HepG2 (cell line): ENCODE data around the gene CRIM1. TPM values are rescaled to one million over a fixed set of nuclear protein-coding genes. Genes with fewer than 3 reads are reported as not detected.

ENCODE experiments used
- JUN ChIP-seq: sonication (generic); formaldehyde crosslinking; IDR thresholded peaks from 2 replicates; pipeline ENCODE4 v1.4.0; 2020; ENCODE audit warnings: mild to moderate bottlenecking, missing genetic modification reagents
- KDM1A ChIP-seq: IDR thresholded peaks from 2 replicates; pipeline ENCODE4 v1.6.1; 2016; ENCODE audit warnings: missing compliant biosample characterization
- KIAA2018 ChIP-seq: sonication (generic); formaldehyde crosslinking; IDR thresholded peaks from 2 replicates; pipeline ENCODE4 v1.5.0; 2020; ENCODE audit warnings: mild to moderate bottlenecking, missing genetic modification reagents, borderline replicate concordance
- KMT2B ChIP-seq: IDR thresholded peaks from 2 replicates; pipeline ENCODE4 v1.6.1; 2016; ENCODE audit warnings: missing genetic modification reagents, missing compliant biosample characterization
- MYPOP ChIP-seq: sonication (generic); formaldehyde crosslinking; IDR thresholded peaks from 2 replicates; pipeline ENCODE4 v1.8.1; 2023; ENCODE audit warnings: mild to moderate bottlenecking, moderate library complexity, missing genetic modification reagents
- NFKBIZ ChIP-seq: IDR thresholded peaks from 2 replicates; pipeline ENCODE4 v1.6.1; 2018; ENCODE audit warnings: missing genetic modification reagents, missing compliant biosample characterization
- ZFY ChIP-seq: sonication (generic); formaldehyde crosslinking; IDR thresholded peaks from 2 replicates; pipeline ENCODE4 v1.4.0; 2020; ENCODE audit warnings: missing genetic modification reagents
- ZNF20 ChIP-seq: sonication (generic); formaldehyde crosslinking; IDR thresholded peaks from 2 replicates; pipeline ENCODE4 v1.4.0; 2020; ENCODE audit warnings: mild to moderate bottlenecking, moderate library complexity, missing genetic modification reagents
- ZNF225 ChIP-seq: sonication (generic); formaldehyde crosslinking; IDR thresholded peaks from 2 replicates; pipeline ENCODE4 v1.4.0; 2020; ENCODE audit warnings: mild to moderate bottlenecking, missing genetic modification reagents
- ZNF253 ChIP-seq: sonication (generic); formaldehyde crosslinking; IDR thresholded peaks from 2 replicates; pipeline ENCODE4 v1.8.0; 2022; ENCODE audit warnings: mild to moderate bottlenecking, missing genetic modification reagents, borderline replicate concordance
- ZNF317 ChIP-seq: sonication (generic); formaldehyde crosslinking; IDR thresholded peaks from 2 replicates; pipeline ENCODE4 v1.5.0; 2020; ENCODE audit warnings: mild to moderate bottlenecking, missing genetic modification reagents
- ZNF326 ChIP-seq: sonication (generic); formaldehyde crosslinking; IDR thresholded peaks from 2 replicates; pipeline ENCODE4 v1.4.0; 2020; ENCODE audit warnings: missing genetic modification reagents, borderline replicate concordance
- ZNF331 ChIP-seq: sonication (generic); formaldehyde crosslinking; IDR thresholded peaks from 2 replicates; pipeline ENCODE4 v1.4.0; 2020; ENCODE audit warnings: missing genetic modification reagents
- ZNF414 ChIP-seq: sonication (generic); formaldehyde crosslinking; IDR thresholded peaks from 2 replicates; pipeline ENCODE4 v1.5.0; 2020; ENCODE audit warnings: missing genetic modification reagents
- ZNF451 ChIP-seq: sonication (generic); formaldehyde crosslinking; IDR thresholded peaks from 2 replicates; pipeline ENCODE4 v1.5.0; 2020; ENCODE audit warnings: mild to moderate bottlenecking, missing genetic modification reagents
- ZNF841 ChIP-seq: sonication (generic); formaldehyde crosslinking; IDR thresholded peaks from 2 replicates; pipeline ENCODE4 v1.8.1; 2023; ENCODE audit warnings: missing genetic modification reagents, borderline replicate concordance
- polyA plus RNA-seq, 8 experiments: library from polyadenylated mRNA; depleted of rRNA in 3 of 8; stranded (reverse) in 7 of 8; unstranded in 1 of 8; fragments of >200 nt; fragmentation: Illumina TruSeq in 4 of 8; extraction: Trizol in 4 of 8; gene quantifications; 2 replicates each; pipeline versions ENCODE4 v1.2.1 to v1.2.3, GENCODE V29; 2011 to 2016; ENCODE audit warnings: low read depth in 4 of 8, missing spikeins in 1 of 8, mixed read lengths in 1 of 8; ENCODE audit not compliant: insufficient read depth in 1 of 8
- total RNA-seq, 5 experiments: library from RNA; depleted of rRNA; stranded (reverse); fragments of >200 nt; fragmentation: Illumina TruSeq; extraction: Trizol; gene quantifications; 2 replicates each; pipeline ENCODE4 v1.2.3, GENCODE V29; 2016; ENCODE audit warnings: low read depth in 1 of 5

CRIM1 gene
- total and polyA plus RNA-seq, 2 of the 13 experiments (the other 11 are each of a cell fraction or from before 2014, with no cell fraction given), result 39.1 to 69.9 TPM

GRCh38 chr2:36356990-36357846 is 1.6 kb downstream of the CRIM1 start (continued):
- TF ChIP-seq ZNF414 (CRISPR knock-in tag), result peak; percentile 82; the same call in 1 of the 2 replicates
- 0 out of 2 replicates have a peak, but pooled peaks have one; percentile 54 for TF ChIP-seq ZNF225
- 0 out of 2 replicates have a peak, but pooled peaks have one; percentile 45 for TF ChIP-seq KIAA2018 (CRISPR knock-in tag)
- TF ChIP-seq ZFY (CRISPR knock-in tag), result no peak
- TF ChIP-seq ZNF451 (CRISPR knock-in tag), result peak; percentile 36; the same call in 1 of the 2 replicates
- TF ChIP-seq ZNF20, result peak; percentile 44
- no peak for TF ChIP-seq ZNF253 (CRISPR knock-in tag)
- 0 out of 2 replicates have a peak, but pooled peaks have one; percentile 37 for TF ChIP-seq ZNF317 (CRISPR knock-in tag)
- TF ChIP-seq ZNF841 (CRISPR knock-in tag), result peak; percentile 21; the same call in 1 of the 2 replicates
- no peak for TF ChIP-seq NFKBIZ (CRISPR knock-in tag)
- TF ChIP-seq ZNF326 (CRISPR knock-in tag), result no peak
- TF ChIP-seq KMT2B (CRISPR knock-in tag), result 0 out of 2 replicates have a peak, but pooled peaks have one; percentile 17
- peak; percentile 46; the same call in 1 of the 2 replicates for TF ChIP-seq MYPOP (CRISPR knock-in tag)
- no peak for TF ChIP-seq ZNF331 (CRISPR knock-in tag)
- TF ChIP-seq KDM1A, result 0 out of 2 replicates have a peak, but pooled peaks have one; percentile 41
- TF ChIP-seq JUN (CRISPR knock-in tag), result no peak
